Psoas muscle (tissue), 8 donors: ENCODE data around the gene AKAP9. TPM values are rescaled to one million over a fixed set of nuclear protein-coding genes. Genes with fewer than 3 reads are reported as not detected.

Experiments used
- ATAC-seq, 4 donors: fragments of 200-7000 bp; cut with Tn5 transposase; one replicate each; pipeline ENCODE4 v1.9.1; 2020; ENCODE audit warnings: moderate library complexity in 3 of 4, mild to moderate bottlenecking in 2 of 4
- DNase-seq, 2 donors: peaks; one replicate each; pipeline ENCODE4 v3.0.0-alpha.2; 2020
- H3K27ac ChIP-seq: fragments of 200-600 bp; one replicate; pipeline ENCODE4 v1.8.0; 2022
- H3K27me3 ChIP-seq, 3 donors: fragments of 200-600 bp in 1 of 3; one replicate each; pipeline versions ENCODE4 v1.6.1 to v1.8.0; 2013 to 2022; ENCODE audit warnings: low read length in 2 of 3, mild to moderate bottlenecking in 2 of 3, moderate library complexity in 1 of 3; ENCODE audit not compliant: insufficient read depth in 3 of 3
- H3K36me3 ChIP-seq, 2 donors: fragments of 200-600 bp in 1 of 2; one replicate each; pipeline versions ENCODE4 v1.6.1 to v1.8.0; 2013 to 2022; ENCODE audit warnings: low read depth in 1 of 2, mild to moderate bottlenecking in 1 of 2, moderate library complexity in 1 of 2; ENCODE audit not compliant: insufficient read depth in 1 of 2
- H3K4me1 ChIP-seq: fragments of 200-600 bp; one replicate; pipeline ENCODE4 v1.8.0; 2022
- H3K4me3 ChIP-seq: fragments of 200-600 bp; one replicate; pipeline ENCODE4 v1.8.0; 2022; ENCODE audit warnings: mild to moderate bottlenecking
- H3K9me3 ChIP-seq: fragments of 200-600 bp; one replicate; pipeline ENCODE4 v1.8.0; 2022
- CTCF ChIP-seq: fragments of 200-600 bp; IDR thresholded peaks from one replicate; pipeline ENCODE4 v1.8.0; 2022; ENCODE audit warnings: antibody characterized with exemption
- whole genome bisulfite sequencing, 3 donors: extraction: QIAGEN DNeasy Blood & Tissue Kit; methylation state at CpG; one replicate each; pipeline versions ENCODE4 v1.1.6 to v1.1.7; 2013; 5-methylcytosine and 5-hydroxymethylcytosine counted together
- intact Hi-C, 2 donors: fragments of 100-400 bp; cut with DNase I; formaldehyde crosslinking; loops; one replicate each; pipeline versions ENCODE4 v1.11.0 to v1.14.2; 2022
- polyA plus RNA-seq, 3 donors: library from polyadenylated mRNA; stranded (reverse); fragments of 200-250 nt; gene quantifications; one replicate each; pipeline ENCODE4 v1.2.3, GENCODE V29; 2013
- total RNA-seq, 4 donors: library from RNA; stranded (reverse); fragmentation: NEBNext Ultra II Directional in 2 of 4; extraction: Animal tissue kit (Norgen Biotek cat#: 25700) in 2 of 4; gene quantifications; one replicate each; pipeline versions ENCODE4 v1.2.1 to v1.2.4, GENCODE V29; 2021 to 2023
- donor health status: healthy with polysubstance abuse.
- donor health status: DM: no; HTN: no; CAD: no; lungs with moderate emphysema.
- donor health status: Bipolar disorder and iron deficiency.
- donor health status: healthy.
- donor health status: DM: yes; HTN: yes; CAD: no.
- donor health status: DM: no; HTN: no; CAD: no.
- donor health status: DM: no; HTN: no; CAD: no.
- donor health status: DM: yes; HTN: yes; CAD: no.

Gene AKAP9
- total and polyA plus RNA-seq, 7 donors: 6.0 to 44.4 (median 24.6) TPM

DNA sequence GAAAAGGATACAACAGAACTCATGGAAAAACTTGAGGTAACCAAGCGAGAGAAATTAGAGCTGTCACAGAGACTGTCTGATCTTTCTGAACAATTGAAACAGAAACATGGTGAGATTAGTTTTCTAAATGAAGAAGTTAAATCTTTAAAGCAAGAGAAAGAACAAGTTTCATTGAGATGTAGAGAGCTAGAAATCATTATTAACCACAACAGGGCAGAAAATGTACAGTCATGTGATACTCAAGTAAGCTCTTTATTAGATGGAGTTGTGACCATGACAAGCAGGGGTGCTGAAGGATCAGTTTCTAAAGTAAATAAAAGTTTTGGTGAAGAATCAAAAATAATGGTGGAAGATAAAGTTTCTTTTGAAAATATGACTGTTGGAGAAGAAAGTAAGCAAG is 62.1 kb downstream of the AKAP9 start:
- no peak for DNase-seq
- 95 to 98% (median 97%) methylated on average over 1 of the region's 1 CpG for WGBS, 3 donors
- Histone ChIP-seq H3K36me3 (peaks cover 4 to 72% of the 10 kb centered on the region in 2 donors), H3K4me3 (no peak overlapping the region), H3K27me3 (no peaks in the 10 kb centered on the region), H3K9me3 (no peaks in the 10 kb centered on the region), H3K27ac (no peak overlapping the region), H3K4me1 (no peaks in the 10 kb centered on the region)
- no peak for TF ChIP-seq CTCF
- intact Hi-C loops: loop anchor here in 1 of 2 donors (10.0 kb wide), 1 partner anchor 212 kb away; no protein-coding TSS in a partner anchor
- no peak for ATAC-seq

- DNase-seq (no peak), ATAC-seq (no peak)
- intact Hi-C loops: loop anchor here in 1 of 2 donors (10.0 kb wide), 1 partner anchor 209 kb away; no protein-coding TSS in a partner anchor
- Histone ChIP-seq H3K9me3 (peaks cover 12% of the 10 kb centered on the region), H3K27me3 (no peaks in the 10 kb centered on the region), H3K4me1 (no peaks in the 10 kb centered on the region), H3K4me3 (no peak overlapping the region), H3K27ac (no peak overlapping the region), H3K36me3 (peaks cover 5 to 50% of the 10 kb centered on the region in 2 donors)
- no peak for TF ChIP-seq CTCF
- WGBS, 3 donors: 93 to 94% (median 93%) methylated on average over 2 of the region's 2 CpGs
Measured at GRCh38 chr7:92006046-92006445, 65.4 kb downstream of the AKAP9 start.

DNA sequence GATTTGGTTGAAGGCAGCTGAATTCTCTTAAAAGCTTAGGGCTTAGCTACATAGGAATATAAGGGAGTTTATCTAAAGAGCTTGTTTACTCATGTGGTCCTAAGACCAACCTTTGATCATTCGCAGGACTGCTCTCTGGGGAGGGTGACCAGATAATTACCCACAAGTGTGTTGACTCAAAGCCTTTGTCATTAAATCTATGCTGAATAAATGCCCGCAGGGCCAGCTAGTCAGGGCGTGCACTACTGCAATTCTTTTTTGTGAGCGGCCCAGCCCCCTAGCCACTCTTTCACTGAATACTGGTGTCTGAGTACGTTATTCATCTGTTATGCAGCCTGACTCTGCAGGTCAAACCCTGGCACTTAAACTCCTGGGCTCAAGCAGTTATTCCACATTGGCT is 69.6 kb downstream of the AKAP9 start:
- no peaks in the 10 kb centered on the region for H3K4me1 ChIP-seq
- no peak overlapping the region for H3K4me3 ChIP-seq
- no peak overlapping the region for H3K27ac ChIP-seq
- 96 to 99% (median 98%) methylated on average over 5 of the region's 5 CpGs for WGBS, 3 donors
- H3K36me3 ChIP-seq: peaks cover 5 to 62% of the 10 kb centered on the region in 2 donors
- intact Hi-C loops: no loop called here
- ATAC-seq: no peak
- DNase-seq: no peak
- H3K9me3 ChIP-seq: peaks cover 13% of the 10 kb centered on the region
- no peak for TF ChIP-seq CTCF
- no peaks in the 10 kb centered on the region for H3K27me3 ChIP-seq

- intact Hi-C loops: no loop called here
- H3K4me1 ChIP-seq: peaks cover 10% of the 10 kb centered on the region
- no peak for TF ChIP-seq CTCF
- H3K36me3 ChIP-seq: peaks cover 5 to 74% of the 10 kb centered on the region in 2 donors
- no peak for ATAC-seq
- H3K4me3 ChIP-seq: no peak overlapping the region
- H3K27me3 ChIP-seq: no peaks in the 10 kb centered on the region
- DNase-seq: no peak
- H3K9me3 ChIP-seq: peaks cover 13% of the 10 kb centered on the region
- H3K27ac ChIP-seq: no peak overlapping the region
Measured at GRCh38 chr7:92013611-92014010, 72.9 kb downstream of the AKAP9 start.

DNA sequence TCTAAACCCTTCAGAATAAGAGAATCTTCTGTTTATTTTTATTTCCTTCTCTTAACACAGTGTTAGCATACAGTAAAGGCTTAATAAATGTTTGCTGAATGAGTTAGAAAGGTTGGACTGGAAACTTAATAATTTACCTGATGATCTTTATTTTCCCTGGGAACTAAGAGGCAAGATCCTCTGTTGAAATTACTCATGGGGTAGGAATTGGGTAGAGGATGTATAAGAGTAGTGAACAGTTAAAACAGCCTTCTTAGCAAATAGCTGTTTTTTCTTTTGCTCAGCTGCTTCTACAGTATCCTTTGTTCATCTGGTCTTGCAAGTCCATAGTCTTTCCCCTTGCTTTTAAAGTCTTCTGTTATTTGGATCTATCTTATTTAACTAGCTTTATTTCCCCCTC is 80.0 kb downstream of the AKAP9 start:
- H3K4me1 ChIP-seq: peaks cover 10% of the 10 kb centered on the region
- no peak overlapping the region for H3K4me3 ChIP-seq
- intact Hi-C loops: no loop called here
- H3K9me3 ChIP-seq: no peaks in the 10 kb centered on the region
- H3K27ac ChIP-seq: no peak overlapping the region
- H3K36me3 ChIP-seq: peaks cover 4 to 93% of the 10 kb centered on the region in 2 donors
- no peaks in the 10 kb centered on the region for H3K27me3 ChIP-seq
- no peak for ATAC-seq
- DNase-seq: no peak
- no peak for TF ChIP-seq CTCF
